ENCODE measurements around the gene MRPS2.

MRPS2 gene

DNA sequence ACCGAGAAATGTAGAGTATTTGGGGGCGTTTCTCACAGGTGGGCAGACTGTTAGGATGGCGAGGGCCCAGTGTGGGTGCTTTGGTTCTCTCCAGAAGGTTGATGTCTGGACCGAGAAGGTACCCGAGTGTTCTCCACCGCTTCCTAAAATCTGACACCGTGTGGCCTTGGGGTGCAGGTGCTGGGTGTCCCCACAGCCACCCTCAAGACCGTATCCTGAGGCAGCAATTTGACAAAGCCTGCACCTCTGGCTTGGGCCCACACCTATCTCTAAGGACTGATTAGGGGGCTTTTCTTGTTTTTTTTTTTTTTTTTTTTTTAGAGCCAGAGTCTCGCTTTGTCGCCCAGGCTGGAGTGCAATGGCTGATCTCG is 19.6 kb upstream of the MRPS2 start:
- no peak for DNase-seq

DNA sequence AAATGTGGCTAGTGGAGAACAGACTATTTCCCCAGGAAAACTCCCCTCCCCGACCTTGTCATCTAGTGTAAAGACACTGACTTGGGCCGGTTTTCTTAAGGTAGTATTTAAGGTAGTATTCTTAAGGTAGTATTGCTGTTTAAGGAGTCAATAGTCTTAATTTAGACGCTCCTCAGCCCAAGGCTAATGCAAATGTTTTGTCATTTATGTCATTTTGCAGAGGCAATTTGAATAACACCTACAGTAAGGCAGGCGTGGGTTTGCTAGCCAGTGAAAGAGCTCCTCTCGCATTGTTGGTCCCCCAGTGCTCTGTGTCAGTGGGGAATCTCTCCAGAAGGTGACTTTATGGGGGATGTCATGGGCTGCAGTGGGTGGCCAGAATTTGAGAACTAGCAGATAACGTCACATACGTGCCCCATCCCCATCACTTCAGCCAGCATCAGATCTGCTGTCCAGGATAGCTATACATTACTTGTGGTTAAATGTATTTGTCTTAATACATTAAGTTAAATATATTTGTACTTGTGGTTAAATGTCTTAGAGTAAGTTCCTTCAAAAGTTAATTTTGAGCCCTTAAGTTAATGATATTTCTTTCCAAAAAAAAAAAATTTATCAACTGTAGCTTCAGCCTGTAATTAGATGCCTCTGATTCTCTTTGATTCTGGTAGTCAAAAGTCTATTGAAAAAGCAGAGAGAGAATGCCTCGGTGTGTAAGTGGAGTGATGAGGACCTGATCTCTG is 18.3 kb upstream of the MRPS2 start:
- no peak for DNase-seq

- no peak for DNase-seq
Observed at GRCh38 chr9:135484460-135485277, 15.8 kb upstream of the MRPS2 start.

GRCh38 chr9:135485385-135485784 is 15.1 kb upstream of the MRPS2 start:
- no peak for DNase-seq

DNA sequence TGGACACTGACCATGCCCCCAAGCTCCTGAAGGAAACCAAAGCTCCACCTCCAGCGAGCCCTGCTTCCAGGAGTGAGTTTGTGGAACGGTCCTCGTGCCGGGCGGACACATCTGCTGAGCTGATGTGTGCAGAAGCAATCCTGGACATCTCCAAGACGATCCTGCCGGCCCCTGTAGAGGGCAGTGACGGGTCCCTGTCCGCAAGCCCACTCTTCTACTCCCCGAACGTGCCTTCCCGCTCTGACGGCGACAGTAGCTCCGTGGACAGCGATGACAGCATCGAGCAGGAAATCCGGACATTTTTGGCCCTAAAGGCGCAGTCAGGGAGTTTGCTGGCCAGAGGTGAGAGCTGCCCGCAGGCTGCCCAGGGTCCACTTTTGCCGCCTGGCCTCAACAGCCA is 14.7 kb upstream of the MRPS2 start:
- DNase-seq, result no peak

GRCh38 chr9:135486267-135487065 is 14.0 kb upstream of the MRPS2 start:
- no peak for DNase-seq

- DNase-seq, result no peak
Observed at GRCh38 chr9:135487281-135488012, 13.0 kb upstream of the MRPS2 start.

DNA sequence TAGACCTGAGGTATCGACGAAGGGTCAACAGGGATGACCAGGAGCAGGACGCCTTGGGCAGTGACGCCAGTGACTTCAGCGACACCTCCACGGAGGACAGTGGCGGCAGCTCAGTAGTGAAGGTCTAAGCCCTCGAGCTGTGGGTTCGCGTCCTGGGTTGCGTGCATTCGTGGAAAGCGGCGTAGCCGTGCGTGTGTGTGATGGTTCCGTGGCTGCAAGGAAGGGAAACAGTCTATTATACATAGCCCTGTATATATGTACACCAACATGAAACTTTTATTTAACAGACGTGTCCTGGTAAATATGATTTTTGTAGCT is 12.5 kb upstream of the MRPS2 start:
- no peak for DNase-seq

DNA sequence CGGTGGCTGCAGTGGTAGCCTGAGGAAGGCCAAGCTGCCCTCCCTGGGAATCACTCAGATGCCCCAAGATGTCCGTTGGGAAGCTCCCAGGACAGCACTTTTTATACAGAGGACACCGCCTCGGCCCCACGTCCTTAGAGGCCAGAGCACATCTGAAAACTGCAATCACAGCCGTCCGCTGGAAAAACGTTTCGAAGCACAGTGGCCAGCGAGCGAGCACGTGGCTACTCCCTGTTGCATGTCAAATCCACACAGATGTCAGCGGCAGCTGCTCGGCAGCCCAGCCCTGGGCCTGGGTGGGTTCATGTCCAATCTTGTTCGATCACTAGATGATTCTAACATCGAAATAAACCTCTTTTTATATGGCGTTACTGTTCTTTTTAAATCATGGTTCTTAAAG is 12.0 kb upstream of the MRPS2 start:
- DNase-seq, result no peak

- no peak for DNase-seq
Observed at GRCh38 chr9:135489188-135489906, 11.1 kb upstream of the MRPS2 start.

DNA sequence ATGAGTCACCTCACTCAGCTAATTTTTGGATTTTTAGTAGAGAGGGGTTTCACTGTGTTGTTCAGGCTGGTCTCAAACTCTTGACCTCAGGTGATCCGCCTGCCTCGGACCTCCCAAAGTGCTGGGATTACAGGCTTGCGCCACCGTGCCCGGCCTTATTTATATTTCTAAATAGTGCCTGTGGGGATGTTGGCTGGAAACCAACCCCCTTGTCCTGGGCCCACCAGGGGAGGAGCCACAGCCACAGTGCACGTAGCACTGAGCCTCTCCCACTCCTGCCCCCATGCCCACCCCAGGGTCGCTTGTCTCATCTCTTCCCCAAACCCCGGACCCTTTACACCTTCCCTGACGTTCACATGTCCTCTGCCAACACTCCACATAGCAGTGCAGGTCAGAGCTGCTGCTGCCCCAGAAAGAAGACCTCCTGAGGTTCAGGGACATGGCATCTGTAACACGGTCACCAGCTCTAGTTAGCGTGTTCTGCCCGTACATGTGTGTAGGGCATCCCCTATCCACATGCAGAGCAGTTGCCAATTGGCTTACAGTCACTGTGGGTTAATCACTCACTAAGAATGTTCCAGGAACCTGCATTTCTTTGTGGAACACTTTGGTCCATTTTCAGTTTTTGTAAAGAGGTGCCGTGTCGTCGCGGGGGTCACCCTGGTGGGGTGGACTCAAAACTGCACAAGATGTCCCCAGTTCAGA is 10.2 kb upstream of the MRPS2 start:
- no peak for DNase-seq

DNA sequence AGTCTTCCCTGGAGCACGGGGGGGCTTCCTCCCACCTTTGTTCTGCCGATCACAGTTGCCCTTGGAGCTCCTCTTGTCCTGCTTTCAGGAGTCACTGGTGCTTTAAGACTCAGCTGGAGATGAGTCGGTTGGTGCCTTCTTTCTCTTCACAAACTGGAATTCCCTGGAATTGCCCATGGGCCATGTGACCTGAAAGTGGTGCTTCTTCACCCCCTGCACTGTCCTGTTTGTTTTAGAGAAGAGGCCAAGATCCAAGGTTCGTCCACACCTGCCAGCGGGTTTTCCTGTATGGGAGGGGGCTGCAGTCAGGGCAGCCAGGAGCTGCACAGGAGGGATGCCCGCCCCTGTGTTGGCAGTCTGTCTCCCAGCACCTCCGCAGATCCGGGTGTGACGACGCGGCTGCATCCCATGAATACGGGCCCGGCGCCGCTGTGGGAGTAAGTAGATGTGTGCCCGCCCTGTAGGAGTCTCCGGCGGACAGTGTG is 9.5 kb upstream of the MRPS2 start:
- no peak for DNase-seq

GRCh38 chr9:135491764-135492163 is 8.7 kb upstream of the MRPS2 start:
- DNase-seq, result no peak

GRCh38 chr9:135492886-135493669 is 7.4 kb upstream of the MRPS2 start:
- no peak for DNase-seq

- DNase-seq, result no peak
Observed at GRCh38 chr9:135494791-135495559, 5.5 kb upstream of the MRPS2 start.

DNA sequence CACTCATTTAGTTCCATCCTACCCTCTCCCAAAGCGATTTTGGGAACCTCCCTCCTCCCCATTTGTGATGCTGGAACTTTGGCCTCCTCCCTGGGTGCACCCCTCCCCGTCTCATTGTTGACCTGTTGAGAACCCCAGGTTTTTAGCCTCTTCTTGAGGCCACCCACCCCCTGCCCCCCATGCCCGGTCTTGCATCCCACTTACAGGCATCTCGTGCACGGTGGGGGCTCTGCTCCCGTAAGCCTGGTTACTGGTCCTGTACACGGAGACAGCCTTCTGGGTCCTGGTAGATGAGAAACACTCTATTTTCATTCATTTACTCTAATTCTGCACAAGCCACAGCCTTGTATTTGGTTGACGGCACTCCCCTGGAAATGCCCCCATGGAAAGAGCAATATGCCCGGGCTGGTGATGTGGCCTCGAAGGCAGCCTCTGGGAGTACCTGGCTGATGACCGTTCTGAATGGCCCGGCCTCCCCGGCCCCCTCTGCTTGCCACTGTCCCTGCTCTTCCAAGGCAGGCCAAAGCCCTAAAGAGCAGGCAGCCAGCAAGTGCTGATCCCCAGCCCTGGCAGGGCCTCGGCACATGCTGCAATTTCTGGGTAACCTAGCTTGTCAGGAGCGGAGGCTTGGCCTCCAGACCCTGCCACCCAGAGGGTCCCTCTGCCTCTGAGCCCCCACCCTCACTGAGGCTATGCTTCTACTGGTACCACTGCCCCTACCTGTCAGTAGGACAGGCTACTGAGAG is 1.9 kb upstream of the MRPS2 start:
- no peak for DNase-seq

DNA sequence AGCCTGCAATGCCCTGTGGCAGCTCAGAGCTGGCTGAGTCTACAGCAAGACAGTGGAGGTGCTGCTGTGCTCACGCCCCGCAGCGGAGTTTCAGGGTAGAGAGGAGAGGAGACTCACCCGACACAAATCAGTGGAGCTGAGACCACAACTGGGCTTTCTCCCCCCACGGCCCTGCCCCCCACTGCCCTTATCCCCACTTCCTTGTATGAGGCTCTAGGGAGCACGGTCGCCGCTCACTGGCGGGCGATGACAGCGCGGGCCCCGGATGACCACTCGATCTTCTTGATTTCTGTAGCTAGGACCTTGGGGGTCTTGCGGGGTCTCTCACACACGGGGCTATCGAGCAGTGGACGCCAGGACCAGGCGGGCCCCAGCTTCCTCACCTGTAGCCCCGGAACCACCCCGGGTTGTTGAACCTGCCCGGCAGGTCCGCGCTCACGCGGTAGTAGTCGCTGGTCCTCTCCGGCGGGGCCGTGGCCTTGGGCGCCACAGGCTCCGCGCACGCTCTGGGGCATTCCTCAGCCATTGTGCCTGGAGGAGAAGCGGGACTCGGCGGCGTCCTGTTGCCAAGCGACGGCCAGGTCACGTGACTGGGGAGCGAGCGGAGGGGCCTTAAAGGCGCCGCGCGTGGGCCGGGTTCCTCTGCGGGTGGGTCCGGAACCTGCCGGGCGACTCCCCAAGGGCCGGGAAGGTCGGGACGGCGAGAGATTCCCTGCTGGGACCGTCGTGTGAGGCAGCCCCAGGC is 984 bp upstream of the MRPS2 start:
- DNase-seq, result peak; percentile 92

DNA sequence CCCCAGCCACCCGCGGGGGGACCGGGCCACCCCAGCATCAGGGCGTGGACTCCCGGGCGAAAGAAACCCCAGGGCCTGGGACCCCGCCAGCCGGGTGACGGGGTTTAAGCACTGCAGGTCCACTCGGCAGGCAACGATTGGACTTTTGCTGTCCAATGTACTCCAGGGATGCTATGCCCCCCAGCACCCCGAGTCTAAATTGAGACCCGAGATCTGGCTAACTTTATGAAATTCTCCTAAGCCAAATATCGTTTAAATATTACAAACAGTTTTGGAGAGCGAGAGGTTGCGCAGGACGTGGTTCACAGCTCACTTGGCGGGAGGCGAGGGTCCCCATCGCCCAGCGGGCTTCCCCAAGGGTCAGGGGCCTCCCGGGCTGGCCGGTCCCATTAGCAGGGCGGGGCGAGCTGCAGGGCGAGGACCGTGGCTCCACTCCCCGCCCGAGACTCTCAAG is 384 bp upstream of the MRPS2 start:
- DNase-seq, result no peak
